GM12878 (cell line): ENCODE measurements around the gene RAB3C. TPM values are rescaled to one million over a fixed set of nuclear protein-coding genes. Genes with fewer than 3 reads are reported as not detected.
A peak's percentile ranks its signal among the peaks of the same experiment; 100 is the strongest.

Experiments
- ATAC-seq: fragments of 200-7000 bp; cut with Tn5 transposase; 3 replicates; pipeline ENCODE4 v1.9.1; 2020; ENCODE audit warnings: mild to moderate bottlenecking, moderate library complexity
- BruUV-seq: library from RNA; stranded (reverse); fragments of 400-500 nt; replicated peaks from 2 replicates; lab custom pipeline; 2021; lab: Mats Ljungman, UMichigan
- CTCF ChIA-PET: fragments of 300-600 bp; sonication (Branson Sonifier 250); formaldehyde crosslinking; extraction: SDS; loops from one replicate; lab custom pipeline; 2021; ENCODE audit warnings: inconsistent platforms; lab: Yijun Ruan, JAX
- POLR2A ChIA-PET: fragments of 350-600 bp; formaldehyde crosslinking; extraction: SDS; loops from one replicate; lab custom pipeline; 2021; ENCODE audit warnings: inconsistent platforms; lab: Charles Lee
- RAD21 ChIA-PET: fragments of 300-600 bp; sonication (Branson Sonifier 250); formaldehyde crosslinking; loops from one replicate; lab custom pipeline; 2023; ENCODE audit warnings: antibody characterized with exemption; ENCODE audit not compliant: unreplicated experiment; lab: Charles Lee
- SMC1A ChIA-PET: fragments of 300-600 bp; sonication (Branson Sonifier 250); formaldehyde crosslinking; loops from one replicate; lab custom pipeline; 2023; ENCODE audit not compliant: unreplicated experiment, uncharacterized antibody; lab: Charles Lee
- DNase-seq: peaks from one replicate; pipeline ENCODE4 v3.0.0-alpha.2; 2011; ENCODE audit warnings: low read depth, low spot score
- FAIRE-seq: peaks from 3 replicates; lab custom pipeline; 2011; peaks lifted over from hg19 to GRCh38; lab: Jason Lieb, UNC
- H2AFZ ChIP-seq: 2 replicates; pipeline ENCODE4 v1.6.0; 2011; ENCODE audit warnings: low read depth, low read length, control low read depth; ENCODE audit not compliant: control insufficient read depth
- H3K27ac ChIP-seq: 2 replicates; pipeline ENCODE4 v1.5.1; 2011; ENCODE audit warnings: control low read depth; ENCODE audit not compliant: control insufficient read depth, insufficient read depth
- H3K27me3 ChIP-seq, 2 experiments: replicated peaks in 1 of 2; 2 replicates each; pipeline versions ENCODE4 v1.6.0 to v1.6.1; 2011; ENCODE audit warnings: low read length in 1 of 2; ENCODE audit not compliant: control insufficient read depth in 2 of 2, insufficient read depth in 2 of 2
- H3K36me3 ChIP-seq, 2 experiments: 2 replicates each; pipeline ENCODE4 v1.5.1; 2011; ENCODE audit warnings: low read length in 1 of 2; ENCODE audit not compliant: control insufficient read depth in 2 of 2, insufficient read depth in 2 of 2
- H3K4me1 ChIP-seq: 2 replicates; pipeline ENCODE4 v1.6.1; 2011; ENCODE audit warnings: mild to moderate bottlenecking, low read length, moderate library complexity, mixed read lengths; ENCODE audit not compliant: control insufficient read depth, insufficient read depth
- H3K4me2 ChIP-seq: 2 replicates; pipeline ENCODE4 v1.6.0; 2011; ENCODE audit warnings: control low read depth; ENCODE audit not compliant: control insufficient read depth, insufficient read depth
- H3K4me3 ChIP-seq: fragments of 200-600 bp; sonication (generic); 2 replicates; pipeline ENCODE4 v1.5.1; 2016
- H3K79me2 ChIP-seq: 2 replicates; pipeline ENCODE4 v1.6.0; 2011; ENCODE audit warnings: low read length; ENCODE audit not compliant: control insufficient read depth, insufficient read depth
- H3K9ac ChIP-seq: 2 replicates; pipeline ENCODE4 v1.8.0; 2011; ENCODE audit warnings: low read length, control low read depth, mixed read lengths; ENCODE audit not compliant: control insufficient read depth, insufficient read depth
- H3K9me3 ChIP-seq: replicated peaks from 3 replicates; pipeline ENCODE4 v1.5.1; 2011; ENCODE audit warnings: mild to moderate bottlenecking, low read length; ENCODE audit not compliant: control insufficient read depth, insufficient read depth
- H4K20me1 ChIP-seq: 2 replicates; pipeline ENCODE4 v1.6.0; 2011; ENCODE audit not compliant: control insufficient read depth, insufficient read depth
- CREM ChIP-seq: IDR thresholded peaks from 2 replicates; pipeline ENCODE4 v1.6.1; 2014; ENCODE audit warnings: antibody characterized with exemption, low read depth
- DPF2 ChIP-seq: fragments of 450-650 bp; IDR thresholded peaks from 2 replicates; pipeline ENCODE4 v1.6.1; 2017; ENCODE audit warnings: mild to moderate bottlenecking
- SIN3A ChIP-seq: IDR thresholded peaks from 2 replicates; pipeline ENCODE4 v1.6.1; 2012; ENCODE audit warnings: low read depth, low read length, improper control_type of control experiment
- SMAD1 ChIP-seq: fragments of 450-650 bp; IDR thresholded peaks from 2 replicates; pipeline ENCODE4 v1.6.1; 2018; ENCODE audit warnings: mild to moderate bottlenecking, low read depth; ENCODE audit not compliant: partially characterized antibody
- SP1 ChIP-seq: IDR thresholded peaks from one replicate; pipeline ENCODE4 v1.6.1; 2011; ENCODE audit warnings: low read depth, low read length
- STAT3 ChIP-seq: IDR thresholded peaks from 2 replicates; pipeline ENCODE4 v1.6.1; 2011; ENCODE audit warnings: low read depth, low read length, improper control_type of control experiment
- ZBTB33 ChIP-seq: fragments of 450-650 bp; IDR thresholded peaks from 2 replicates; pipeline ENCODE4 v1.6.1; 2017; ENCODE audit warnings: mild to moderate bottlenecking
- WGBS: methylation state at CpG from one replicate; pipeline ENCODE4 v1.1.6; 2016; ENCODE audit warnings: low lambda C conversion rate; ENCODE audit not compliant: insufficient replicate concordance, insufficient coverage; ENCODE audit errors: missing lambda C conversion rate; 5-methylcytosine and 5-hydroxymethylcytosine counted together
- in situ Hi-C: fragments of 300-500 bp; cut with MboI; formaldehyde crosslinking; loops from 9 replicates; pipeline ENCODE4 v1.14.3; 2018; ENCODE audit warnings: mixed read lengths
- intact Hi-C: fragments of 100-400 bp; cut with micrococcal nuclease; formaldehyde crosslinking; loops from one replicate; pipeline ENCODE4 v1.14.2; 2022; ENCODE audit not compliant: unreplicated experiment
- polyA plus RNA-seq, 11 experiments: library from polyadenylated mRNA; depleted of rRNA in 4 of 11; unstranded in 6 of 11; stranded (reverse) in 5 of 11; fragments of >200 nt; fragmentation: Nextera tagmentation in 4 of 11; fragmentation: Illumina TruSeq in 1 of 11; extraction: Ambion mirVana in 4 of 11; extraction: Trizol in 1 of 11; gene quantifications; 1 replicate in 1 of 11; 2 replicates in 10 of 11; pipeline versions ENCODE4 v1.2.1 to v1.2.3, GENCODE V29; 2011 to 2016; ENCODE audit warnings: inconsistent platforms in 2 of 11, missing spikeins in 2 of 11, low read depth in 1 of 11
- total RNA-seq, 4 experiments: library from RNA; depleted of rRNA in 3 of 4; stranded (reverse); fragments of >200 nt in 3 of 4; fragmentation: Illumina TruSeq in 1 of 4; extraction: Trizol in 1 of 4; gene quantifications; 2 replicates each; pipeline versions ENCODE4 v1.2.1 to v1.2.3, GENCODE V29; 2013 to 2021
- TF ChIP-seq, protein P1 (sequence below): fragments of 450-650 bp; formaldehyde crosslinking; IDR thresholded peaks from 2 replicates; pipeline ENCODE4 v1.4.0; 2020; ENCODE audit warnings: mild to moderate bottlenecking, moderate library complexity
- TF ChIP-seq, protein P2 (sequence below): IDR thresholded peaks from 2 replicates; pipeline ENCODE4 v1.6.1; 2011; ENCODE audit warnings: borderline replicate concordance, low read depth, mild to moderate bottlenecking, moderate library complexity, low read length; ENCODE audit not compliant: insufficient read depth, poor library complexity, severe bottlenecking

The RAB3C gene
- total and polyA plus RNA-seq, 10 of the 15 experiments (the other 5 are each of a cell fraction or from before 2014, with no cell fraction given), result not detected

DNA sequence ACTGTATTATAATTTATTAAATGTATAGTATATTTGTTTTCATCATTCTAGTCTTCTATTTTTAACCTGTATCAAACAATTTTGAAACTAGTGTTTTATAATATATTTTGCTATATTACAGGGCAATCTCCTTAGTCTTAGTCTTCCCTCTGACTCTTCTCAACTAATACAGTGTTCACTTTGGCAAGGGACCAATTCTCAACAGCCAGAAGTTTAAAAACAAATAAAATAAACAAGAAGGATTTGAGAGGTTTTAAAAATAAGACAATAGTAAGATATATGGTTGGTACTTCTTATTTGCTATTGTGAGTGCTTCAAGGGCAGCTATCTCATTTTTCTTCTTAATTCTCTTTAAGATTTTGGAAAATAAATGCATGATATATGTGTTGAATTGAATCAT, 167.2 kb downstream of the RAB3C start (continued):
- no peak for TF ChIP-seq SMAD1
- no peak for TF ChIP-seq SP1
- no peak for TF ChIP-seq ZBTB33
- TF ChIP-seq STAT3, result no peak
- TF ChIP-seq CREM, result no peak
- no peak for TF ChIP-seq DPF2
- TF ChIP-seq SIN3A, result no peak

DNA sequence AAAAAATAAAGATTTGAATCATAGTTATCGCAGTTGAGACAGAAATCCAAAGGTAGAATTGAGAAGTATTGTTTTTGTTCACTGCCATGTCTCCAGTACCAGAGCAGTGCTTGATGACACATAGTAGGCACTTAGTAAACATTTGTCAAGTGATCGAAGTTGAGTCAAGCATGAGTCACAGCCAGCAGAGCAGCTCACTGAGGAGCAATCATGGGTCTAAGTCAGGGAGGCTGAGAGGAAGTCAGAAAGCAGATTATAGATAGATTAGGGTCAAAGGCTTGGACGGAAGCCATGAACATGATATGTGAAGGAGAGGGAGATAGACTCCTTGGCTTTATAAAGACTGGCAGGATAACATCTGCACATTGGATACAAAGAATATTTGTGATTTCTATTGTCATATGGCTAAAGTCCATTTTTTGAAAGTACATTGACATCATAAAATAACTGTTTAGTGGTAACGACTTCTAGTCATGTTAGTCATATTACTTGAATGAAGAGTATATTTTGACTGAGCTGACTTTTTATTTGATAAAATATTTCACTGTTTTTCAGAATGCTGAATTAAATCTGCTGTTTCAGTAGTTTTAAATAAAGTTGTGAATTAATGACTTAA, 168.5 kb downstream of the RAB3C start:
- no peak overlapping the region for H3K4me2 ChIP-seq
- ATAC-seq, result peak; percentile 46; the same call in 2 of the 3 replicates
- no peaks in the 10 kb centered on the region for H3K27me3 ChIP-seq
- DNase-seq, result no peak
- BruUV-seq, result no TSS peak
- no peaks in the 10 kb centered on the region for H3K79me2 ChIP-seq
- no peaks in the 10 kb centered on the region for H3K4me1 ChIP-seq
- no peaks in the 10 kb centered on the region for H3K9me3 ChIP-seq
- H3K36me3 ChIP-seq, result no peaks in the 10 kb centered on the region
- no peaks in the 10 kb centered on the region for H4K20me1 ChIP-seq
- H3K27ac ChIP-seq, result no peak overlapping the region
- no peak for FAIRE-seq
- TF ChIP-seq, protein P1, sequence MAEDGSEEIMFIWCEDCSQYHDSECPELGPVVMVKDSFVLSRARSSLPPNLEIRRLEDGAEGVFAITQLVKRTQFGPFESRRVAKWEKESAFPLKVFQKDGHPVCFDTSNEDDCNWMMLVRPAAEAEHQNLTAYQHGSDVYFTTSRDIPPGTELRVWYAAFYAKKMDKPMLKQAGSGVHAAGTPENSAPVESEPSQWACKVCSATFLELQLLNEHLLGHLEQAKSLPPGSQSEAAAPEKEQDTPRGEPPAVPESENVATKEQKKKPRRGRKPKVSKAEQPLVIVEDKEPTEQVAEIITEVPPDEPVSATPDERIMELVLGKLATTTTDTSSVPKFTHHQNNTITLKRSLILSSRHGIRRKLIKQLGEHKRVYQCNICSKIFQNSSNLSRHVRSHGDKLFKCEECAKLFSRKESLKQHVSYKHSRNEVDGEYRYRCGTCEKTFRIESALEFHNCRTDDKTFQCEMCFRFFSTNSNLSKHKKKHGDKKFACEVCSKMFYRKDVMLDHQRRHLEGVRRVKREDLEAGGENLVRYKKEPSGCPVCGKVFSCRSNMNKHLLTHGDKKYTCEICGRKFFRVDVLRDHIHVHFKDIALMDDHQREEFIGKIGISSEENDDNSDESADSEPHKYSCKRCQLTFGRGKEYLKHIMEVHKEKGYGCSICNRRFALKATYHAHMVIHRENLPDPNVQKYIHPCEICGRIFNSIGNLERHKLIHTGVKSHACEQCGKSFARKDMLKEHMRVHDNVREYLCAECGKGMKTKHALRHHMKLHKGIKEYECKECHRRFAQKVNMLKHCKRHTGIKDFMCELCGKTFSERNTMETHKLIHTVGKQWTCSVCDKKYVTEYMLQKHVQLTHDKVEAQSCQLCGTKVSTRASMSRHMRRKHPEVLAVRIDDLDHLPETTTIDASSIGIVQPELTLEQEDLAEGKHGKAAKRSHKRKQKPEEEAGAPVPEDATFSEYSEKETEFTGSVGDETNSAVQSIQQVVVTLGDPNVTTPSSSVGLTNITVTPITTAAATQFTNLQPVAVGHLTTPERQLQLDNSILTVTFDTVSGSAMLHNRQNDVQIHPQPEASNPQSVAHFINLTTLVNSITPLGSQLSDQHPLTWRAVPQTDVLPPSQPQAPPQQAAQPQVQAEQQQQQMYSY (CRISPR knock-in tag), result no peak
- TF ChIP-seq, protein P2, sequence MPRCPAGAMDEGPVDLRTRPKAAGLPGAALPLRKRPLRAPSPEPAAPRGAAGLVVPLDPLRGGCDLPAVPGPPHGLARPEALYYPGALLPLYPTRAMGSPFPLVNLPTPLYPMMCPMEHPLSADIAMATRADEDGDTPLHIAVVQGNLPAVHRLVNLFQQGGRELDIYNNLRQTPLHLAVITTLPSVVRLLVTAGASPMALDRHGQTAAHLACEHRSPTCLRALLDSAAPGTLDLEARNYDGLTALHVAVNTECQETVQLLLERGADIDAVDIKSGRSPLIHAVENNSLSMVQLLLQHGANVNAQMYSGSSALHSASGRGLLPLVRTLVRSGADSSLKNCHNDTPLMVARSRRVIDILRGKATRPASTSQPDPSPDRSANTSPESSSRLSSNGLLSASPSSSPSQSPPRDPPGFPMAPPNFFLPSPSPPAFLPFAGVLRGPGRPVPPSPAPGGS, result peak; percentile 66
- intact Hi-C loops (no loop called here), in situ Hi-C loops (no loop called here)
- 22% methylated on average over 4 of the region's 4 CpGs for WGBS
- no peak overlapping the region for H3K9ac ChIP-seq
- POLR2A ChIA-PET, result interaction anchor here (0.6 kb wide), 1 partner anchor 278 kb away, joined by 3 read pairs; no protein-coding TSS in a partner anchor
- SMC1A ChIA-PET, result interaction anchor here (0.9 to 1.7 kb wide), 5 partner anchors 11 to 124 kb away, joined by 3 to 4 read pairs (median 3); no protein-coding TSS in a partner anchor
- CTCF ChIA-PET, result no interaction called here
- RAD21 ChIA-PET, result no interaction called here
- no peak overlapping the region for H3K4me3 ChIP-seq
- no peak overlapping the region for H2AFZ ChIP-seq
